Middle frontal gyrus (tissue), 1 donor: Measurements from ENCODE around the gene SEPTIN1.

ENCODE experiments used
- DNase-seq: peaks from one replicate; pipeline ENCODE4 v3.0.0-alpha.2; 2015; ENCODE audit warnings: low spot score; ENCODE audit errors: extremely low spot score

The SEPTIN1 gene, protein sequence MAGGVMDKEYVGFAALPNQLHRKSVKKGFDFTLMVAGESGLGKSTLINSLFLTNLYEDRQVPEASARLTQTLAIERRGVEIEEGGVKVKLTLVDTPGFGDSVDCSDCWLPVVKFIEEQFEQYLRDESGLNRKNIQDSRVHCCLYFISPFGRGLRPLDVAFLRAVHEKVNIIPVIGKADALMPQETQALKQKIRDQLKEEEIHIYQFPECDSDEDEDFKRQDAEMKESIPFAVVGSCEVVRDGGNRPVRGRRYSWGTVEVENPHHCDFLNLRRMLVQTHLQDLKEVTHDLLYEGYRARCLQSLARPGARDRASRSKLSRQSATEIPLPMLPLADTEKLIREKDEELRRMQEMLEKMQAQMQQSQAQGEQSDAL

DNA sequence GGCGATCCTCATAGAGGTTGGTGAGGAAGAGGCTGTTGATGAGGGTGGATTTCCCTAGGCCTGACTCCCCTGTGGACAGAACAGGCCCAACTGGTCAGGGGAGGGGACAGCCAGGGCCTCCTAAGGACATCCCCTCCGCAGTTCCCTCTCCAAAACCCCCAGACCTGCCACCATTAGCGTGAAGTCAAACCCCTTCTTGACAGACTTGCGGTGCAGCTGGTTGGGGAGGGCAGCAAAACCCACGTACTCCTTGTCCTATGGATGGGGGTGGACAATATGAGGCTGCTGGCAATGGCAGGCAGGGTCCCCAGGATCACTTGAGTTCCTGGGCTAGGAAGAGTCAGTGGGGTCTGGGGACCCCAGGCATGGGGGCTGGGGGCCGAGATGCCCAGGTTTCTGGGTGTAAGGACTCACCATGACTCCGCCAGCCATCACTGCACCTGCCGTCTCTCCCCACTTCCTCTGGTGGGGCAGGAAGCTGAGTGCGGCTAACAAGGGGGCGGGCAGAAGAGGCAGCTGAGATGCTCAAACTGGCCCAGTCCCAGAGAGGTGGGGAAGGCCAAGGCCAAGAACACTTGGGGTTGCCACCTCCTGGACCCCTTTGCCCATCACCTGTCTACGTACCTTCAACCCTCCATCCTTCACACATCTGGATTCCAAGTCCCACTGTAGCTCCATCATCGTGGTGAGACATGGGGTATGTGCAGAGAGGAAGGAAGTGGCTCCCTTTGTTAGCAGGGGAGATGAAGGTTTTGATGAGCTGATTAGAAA is at the start of gene SEPTIN1:
Gene SEPTIN1, minus strand, starts transcription at position 451 of the 771 bp plus-strand sequence. Its CDS starts 19 bp downstream, at position 432.
- DNase-seq = no peak

DNA sequence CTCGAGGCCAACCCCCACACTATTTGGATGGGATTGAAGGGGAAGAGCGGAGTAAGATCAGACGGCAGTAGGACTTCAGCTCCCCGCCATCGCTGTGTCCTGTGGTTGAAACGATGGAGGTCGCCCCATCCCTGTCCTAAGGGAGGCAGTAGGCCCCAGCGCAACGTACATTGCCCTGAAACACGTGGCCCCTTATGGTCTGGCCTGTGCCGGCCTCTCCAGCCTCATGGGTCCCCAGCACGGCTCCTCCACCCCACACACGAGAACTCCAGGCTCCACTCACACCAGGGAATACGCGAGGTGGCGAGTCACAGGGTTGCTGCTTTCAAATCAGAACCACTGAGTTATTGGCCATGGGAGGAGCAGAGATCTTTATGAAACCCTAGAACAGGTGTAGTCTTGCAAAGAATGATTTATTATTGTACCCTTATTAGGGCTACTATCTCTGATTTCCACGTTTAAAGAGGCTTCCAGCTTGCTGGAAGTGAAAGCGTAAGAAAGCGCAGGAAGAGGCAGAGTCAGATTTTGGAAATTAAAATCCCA is 48.1 kb upstream of the SEPTIN1 start:
- DNase-seq = no peak

DNA sequence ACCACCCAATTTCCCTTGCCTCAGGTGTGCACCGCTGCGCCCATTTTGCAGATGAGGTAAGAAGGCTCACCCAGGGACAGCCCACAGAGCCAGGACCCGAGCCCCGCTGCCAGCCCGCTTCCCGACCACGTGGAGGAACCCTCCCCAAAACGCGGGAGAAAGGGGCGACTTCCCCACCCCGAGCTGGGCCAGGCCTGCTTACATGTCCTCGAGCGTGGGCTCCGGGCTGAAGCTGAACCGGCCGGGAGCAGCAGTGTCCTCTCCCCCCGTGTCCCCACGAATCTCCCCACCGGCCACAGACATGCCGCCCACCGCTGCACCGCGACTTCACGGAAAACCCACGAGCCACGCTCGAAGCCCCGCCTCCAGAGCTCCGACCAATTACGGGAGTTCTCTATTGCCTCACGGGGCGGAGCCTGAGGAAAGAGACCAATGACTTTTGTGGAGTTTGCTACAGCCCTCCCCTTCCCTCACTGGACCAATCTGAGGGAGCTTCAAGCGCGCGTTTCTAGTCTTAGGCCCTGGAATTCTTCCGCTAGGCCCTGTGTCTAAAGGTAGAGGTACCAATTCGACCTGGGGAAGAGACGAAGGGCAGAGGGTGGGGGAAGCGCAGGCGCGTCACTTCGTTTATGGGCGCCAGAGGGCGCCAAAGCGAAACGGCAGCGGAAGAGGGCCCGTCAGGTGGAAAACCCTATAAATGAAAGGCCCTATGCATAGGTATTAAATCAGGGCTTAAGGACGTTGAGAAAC is 47.5 kb upstream of the SEPTIN1 start, which contains the start of gene DCTPP1:
Gene DCTPP1, minus strand, starts transcription at position 353 of the 750 bp plus-strand sequence. Its CDS starts 50 bp downstream, at position 303.
- DNase-seq = peak; percentile 94

DNA sequence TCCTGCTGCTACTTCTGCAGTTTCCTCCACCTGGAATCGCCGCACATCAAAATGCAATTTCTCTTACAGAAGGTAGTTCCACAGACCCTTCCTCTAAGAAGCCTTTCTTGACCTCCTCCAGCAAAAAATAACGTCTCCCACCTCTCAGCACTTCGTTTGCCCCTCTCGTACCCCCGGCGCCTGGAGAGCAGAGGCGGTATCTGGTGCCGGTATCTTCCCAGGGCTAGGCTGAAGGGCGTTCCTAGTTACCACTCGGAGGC is 47.0 kb upstream of the SEPTIN1 start:
- DNase-seq = no peak

DNA sequence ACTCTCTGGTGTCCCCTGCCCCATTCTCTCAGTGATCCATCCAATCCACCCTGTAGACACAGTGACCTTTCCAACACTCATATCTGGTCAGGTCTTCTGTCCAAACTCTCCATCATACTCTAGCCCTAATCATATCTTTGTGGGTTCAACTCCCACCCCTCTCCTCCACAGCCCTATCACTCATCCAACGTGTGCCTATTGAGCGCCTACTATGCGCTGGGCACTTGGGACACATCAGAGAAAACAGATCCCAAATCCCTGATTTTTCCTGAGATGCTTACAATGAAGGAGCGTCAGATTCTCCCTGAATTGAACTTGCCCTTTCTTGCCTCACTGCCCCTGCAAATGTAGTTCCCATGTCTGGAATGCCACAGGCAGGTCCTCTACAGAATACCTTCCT is 45.7 kb upstream of the SEPTIN1 start:
- no peak for DNase-seq

DNA sequence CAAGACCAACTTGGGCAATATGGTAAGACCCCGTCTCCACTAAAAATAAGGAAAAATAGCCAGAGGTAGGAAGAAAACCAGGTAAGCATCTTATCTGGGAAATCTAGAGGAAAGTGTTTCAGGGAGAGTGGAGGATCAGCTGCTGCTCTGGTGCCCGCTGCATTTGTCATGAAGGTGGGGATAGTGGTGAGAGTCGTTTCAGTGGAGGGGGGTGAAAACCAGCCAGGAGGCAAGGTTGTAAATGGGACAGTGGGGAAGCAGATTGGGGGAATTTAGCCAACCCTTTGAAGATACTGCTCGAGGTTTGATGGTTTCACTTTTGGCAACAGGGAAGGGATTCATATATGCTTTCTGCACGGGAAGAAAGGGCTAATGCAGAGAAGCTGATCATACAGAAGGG is 38.6 kb upstream of the SEPTIN1 start:
- DNase-seq = no peak

DNA sequence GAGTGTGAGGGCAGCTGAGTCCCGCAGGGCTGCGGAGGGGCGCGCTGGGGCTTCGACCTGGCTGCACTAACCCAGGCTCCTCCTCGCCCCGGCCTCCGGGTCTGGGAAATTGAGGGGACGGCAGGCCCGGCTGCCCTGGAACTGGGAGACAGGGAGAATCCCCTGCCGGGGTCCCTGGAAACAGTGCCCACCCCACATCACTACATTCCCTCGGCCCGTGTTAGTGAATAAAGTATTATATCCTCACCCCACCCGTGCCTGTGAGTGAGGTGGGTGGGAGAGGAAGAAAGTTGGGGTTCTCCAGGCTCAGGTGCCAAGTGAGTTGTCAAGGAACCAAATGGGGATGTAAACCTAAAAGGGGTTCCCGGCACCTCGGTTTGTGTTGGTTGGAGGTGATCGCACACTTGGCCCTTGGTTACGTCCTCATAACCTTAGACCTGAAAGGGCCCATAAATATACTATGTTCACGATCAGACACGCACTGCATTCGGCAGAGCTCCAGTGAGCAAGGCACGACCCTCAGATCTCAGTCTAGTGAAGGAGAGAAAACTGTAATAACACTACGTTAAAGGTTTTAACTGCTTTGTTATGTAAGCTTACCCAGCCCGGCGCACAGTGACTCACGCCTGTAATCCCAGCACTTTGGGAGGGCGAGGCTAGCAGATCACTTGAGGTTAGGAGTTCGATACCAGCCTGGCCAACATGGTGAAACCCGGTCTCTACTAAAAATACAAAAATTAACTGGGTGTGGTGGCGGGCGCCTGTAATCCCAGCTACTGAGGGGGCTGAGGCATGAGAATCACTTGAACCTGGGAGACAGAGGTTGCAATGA is 36.2 kb upstream of the SEPTIN1 start:
- no peak for DNase-seq

DNA sequence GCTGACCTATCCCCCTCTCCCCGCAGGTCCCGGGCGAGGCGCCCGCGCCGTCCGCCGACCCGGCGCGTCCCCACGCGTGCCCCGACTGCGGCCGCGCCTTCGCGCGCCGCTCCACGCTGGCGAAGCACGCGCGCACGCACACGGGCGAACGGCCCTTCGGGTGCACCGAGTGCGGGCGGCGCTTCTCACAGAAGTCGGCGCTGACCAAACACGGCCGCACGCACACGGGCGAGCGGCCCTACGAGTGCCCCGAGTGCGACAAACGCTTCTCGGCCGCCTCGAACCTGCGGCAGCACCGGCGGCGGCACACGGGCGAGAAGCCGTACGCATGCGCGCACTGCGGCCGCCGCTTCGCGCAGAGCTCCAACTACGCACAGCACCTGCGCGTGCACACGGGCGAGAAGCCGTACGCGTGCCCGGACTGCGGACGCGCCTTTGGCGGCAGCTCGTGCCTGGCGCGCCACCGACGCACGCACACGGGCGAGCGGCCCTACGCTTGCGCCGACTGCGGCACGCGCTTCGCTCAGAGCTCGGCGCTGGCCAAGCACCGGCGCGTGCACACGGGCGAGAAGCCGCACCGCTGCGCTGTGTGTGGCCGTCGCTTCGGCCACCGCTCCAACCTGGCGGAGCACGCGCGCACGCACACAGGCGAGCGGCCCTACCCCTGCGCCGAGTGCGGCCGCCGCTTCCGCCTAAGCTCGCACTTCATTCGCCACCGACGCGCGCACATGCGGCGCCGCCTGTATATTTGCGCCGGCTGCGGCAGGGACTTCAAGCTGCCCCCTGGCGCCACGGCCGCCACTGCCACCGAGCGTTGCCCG is 35.4 kb upstream of the SEPTIN1 start:
- peak; percentile 90 for DNase-seq

DNA sequence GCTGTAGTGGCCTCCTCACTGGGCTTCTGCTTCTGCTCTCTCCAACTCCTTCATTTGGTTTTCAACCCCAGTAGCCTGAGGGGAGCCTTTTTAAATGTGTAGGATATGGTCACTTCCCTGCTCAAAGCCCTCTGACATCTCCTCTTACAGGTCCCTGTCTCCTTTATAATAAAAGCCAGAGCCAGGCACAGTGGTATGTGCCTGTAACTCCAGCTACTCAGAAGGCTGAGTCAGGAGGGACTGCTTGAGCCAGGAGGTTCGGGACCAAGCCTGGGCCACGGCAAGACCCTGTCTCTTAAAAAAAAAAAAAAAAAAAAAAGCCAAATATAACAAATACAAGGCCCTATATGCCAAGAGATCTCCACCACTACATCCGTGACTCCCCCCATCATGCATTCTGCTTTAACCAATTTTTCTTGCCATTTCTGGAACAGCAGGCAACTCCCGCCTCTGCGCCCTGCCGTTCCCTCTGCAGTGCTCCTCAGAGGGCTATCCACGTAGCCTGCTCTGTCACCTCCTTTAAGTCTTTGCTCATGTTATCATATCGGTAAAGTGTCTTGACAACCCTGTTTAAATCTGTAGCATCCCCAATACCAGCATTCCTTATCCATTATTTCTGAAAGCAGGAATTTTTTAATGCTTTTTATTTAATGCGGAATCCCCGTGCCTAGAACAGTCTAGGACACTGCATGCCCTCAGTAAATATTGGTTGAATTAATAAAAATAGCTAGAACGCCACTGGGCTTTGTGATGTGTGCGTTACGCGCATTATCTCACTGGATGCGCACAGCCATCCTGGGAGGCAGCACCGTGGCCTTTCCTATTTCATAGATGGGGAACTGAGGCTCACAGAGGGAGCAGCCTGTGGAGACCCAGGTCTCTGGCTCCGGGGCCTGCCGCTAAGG is 34.5 kb upstream of the SEPTIN1 start:
- DNase-seq = no peak

DNA sequence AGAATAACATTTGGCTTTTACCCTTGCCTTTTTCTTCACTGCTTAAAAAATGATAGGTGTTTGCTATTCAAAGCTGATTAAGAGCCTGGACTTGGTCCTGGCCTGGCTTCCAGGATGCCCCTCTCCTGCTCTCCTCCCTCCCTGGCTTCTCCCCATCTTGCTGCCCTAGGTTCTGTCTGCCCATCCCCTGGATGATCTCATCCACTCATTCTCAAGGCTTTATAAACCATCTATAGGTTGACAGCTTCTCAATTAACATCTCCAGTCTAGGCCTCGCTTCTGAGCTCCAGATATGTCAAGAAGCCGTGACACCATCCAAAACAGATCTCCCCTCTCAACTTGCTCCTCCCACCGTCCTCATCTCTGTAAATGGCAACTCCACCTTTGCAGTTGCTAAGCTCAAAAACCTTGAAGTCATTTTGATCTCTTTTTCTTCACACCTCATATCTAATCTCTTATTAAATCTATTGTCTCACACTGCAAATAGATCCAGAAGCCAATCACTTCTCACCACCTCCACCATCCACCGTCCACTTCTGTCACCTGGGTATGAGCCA is 33.8 kb upstream of the SEPTIN1 start:
- no peak for DNase-seq

DNA sequence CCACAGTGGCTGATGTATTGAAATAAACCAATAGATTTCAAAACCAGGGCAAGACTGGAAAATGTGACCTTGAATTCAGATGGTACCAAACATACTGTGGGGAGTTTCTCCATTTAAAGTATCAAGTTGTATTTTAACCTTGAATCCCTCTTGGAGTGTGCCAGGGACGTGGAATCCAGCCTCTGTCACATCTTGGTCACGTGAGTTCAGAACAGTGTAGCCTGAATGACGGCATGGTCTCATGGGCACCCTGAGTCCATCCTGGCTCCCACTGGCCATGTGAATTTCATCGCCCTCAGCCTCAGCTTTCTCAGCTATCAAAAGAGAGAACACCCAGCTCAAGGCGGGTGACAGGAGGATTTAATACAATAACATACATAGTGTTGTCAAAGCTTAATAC is 31.8 kb upstream of the SEPTIN1 start:
- no peak for DNase-seq

DNA sequence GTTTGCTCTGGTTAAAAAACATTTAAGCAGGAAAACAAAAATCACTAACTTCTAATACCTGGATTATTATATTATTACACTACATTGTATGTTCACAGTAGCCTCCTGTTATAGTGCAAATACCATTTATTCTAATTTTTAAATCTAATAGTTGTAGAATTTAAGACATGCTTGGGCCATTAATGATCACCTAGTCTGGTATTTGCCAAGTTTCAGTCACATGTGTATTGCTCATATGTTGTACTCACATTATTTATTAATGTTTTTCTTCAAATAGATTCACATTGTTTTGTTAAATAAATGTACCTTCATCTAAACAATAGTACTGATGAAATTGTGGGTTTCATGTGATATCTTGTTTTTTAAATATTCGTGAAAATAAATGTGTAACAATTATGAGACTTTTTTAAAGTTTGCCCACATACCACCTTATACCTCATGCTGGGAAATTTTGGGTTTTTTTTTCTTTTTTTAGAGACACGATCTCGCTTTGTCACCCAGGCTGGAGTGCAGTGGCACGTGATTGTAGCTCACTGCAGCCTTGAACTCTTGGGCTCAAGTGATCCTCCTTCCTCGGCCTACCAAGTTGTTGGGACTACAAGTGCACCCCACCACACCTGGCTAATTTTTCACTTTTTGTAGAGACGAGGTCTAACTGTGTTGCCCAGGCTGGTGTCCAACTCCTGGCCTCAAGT is 30.9 kb upstream of the SEPTIN1 start:
- DNase-seq = no peak

DNA sequence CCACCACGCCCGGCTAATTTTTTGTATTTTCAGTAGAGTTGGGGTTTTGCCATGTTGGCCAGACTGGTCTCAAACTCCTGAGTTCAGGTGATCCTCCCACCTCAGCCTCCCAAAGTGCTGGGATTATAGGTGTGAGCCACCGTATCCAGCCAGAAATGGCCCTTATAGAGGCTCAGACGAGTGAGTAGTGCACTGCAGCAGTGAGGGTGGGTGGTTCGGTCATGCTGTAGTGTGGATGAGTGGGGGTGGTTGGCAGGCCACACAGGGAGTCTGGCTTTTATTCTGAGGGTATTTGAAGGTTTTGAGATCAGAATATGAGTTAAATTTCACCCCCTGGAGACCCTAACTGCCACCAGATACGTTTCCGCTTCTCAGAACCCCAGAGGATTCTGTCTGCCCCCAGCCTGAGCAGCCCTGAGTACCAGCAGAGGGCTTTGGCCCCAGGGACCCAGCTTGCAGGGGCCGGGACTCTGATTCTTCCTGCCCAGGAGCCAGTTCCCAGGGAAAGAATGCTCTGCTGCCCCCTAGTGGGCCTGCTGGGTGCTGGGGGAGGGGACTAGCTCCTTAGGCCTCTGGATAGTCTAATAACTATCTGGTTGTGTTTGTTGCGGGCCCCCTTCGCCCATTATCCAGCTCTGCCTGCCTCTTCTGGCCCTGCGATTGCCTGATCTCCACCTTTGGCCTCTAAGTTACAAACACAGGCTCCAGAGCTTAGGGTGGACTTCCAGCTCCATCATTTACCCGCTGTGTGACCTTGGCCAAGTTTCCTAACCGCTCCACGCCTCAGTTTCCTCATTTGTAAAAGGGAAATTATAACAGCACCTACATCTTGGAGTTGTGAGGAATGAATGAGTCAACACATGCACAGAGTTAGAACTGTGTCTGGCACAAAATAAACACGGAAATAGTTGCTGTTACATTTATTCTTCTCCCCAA is 27.0 kb upstream of the SEPTIN1 start:
- peak; percentile 82 for DNase-seq

DNA sequence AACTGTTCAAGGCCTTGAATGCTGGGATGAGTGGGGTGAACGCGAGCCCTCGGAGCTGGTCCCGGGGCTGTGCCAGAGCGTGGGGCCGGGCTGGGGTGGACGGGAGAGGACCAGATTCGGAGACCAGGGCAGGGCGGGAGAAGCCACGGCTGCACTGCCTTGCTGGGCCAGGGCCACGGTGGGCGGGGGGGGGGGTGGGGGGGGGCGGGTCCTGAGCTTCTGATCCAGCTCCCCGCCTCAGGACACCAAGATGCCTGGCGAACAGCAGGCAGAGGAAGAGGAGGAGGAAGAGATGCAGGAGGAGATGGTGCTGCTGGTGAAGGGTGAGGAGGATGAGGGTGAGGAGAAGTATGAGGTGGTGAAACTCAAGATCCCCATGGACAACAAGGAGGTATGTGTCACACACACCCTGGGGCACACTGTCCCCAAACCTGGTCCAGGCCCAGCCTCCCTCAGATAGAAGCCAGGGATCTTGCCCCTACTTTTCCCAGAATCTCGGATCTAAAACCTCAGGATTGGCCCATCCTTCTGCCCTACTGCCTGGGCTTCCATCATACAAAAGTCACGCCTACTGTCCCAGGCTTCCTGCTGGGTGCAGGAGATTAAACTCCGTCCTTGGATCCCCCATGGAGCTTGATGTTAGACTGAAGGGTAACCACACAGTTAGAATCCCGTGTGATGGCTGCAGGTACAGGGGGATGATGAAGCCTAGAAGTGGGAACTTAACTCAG is 25.6 kb upstream of the SEPTIN1 start:
- no peak for DNase-seq

DNA sequence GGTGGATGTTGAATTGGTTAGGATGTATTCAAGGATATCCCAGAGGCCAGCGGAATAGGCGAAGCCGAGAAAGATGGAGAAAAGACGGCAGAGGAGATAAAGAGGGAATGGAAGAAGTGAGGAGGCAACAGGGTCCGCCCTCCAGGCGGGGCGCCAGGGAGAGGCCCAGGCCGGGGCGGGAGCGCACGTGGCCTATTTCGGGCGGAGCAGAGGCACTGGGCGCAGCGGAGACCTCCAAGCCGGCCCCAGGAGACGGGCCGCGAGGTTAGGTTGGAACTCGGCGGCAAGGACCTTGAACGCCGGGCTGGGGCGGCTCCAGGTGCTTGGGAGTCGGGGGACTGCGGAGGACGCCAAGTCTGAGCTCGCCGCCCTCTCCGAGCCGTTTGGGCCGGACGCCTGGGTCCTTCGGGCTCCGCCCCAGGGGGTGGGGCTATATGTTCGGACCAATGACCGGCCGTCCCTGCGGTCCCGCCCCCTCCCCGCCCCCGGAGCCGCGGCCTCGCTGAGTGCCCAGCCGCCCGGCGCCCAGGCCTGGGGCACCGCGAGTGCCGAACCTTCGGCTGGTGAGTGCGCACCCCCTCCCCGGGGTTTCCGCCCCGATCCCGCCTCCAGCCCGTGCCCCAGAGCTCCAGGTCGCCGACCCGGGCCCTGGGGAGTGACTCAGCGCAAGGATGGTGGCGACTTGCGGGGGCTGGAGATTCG is 24.9 kb upstream of the SEPTIN1 start, which contains the start of gene ZNF771:
Gene ZNF771, plus strand, starts transcription at position 505 of the 702 bp plus-strand sequence. CDS start 448 bp downstream, outside the sequence.
- DNase-seq = peak; percentile 69

DNA sequence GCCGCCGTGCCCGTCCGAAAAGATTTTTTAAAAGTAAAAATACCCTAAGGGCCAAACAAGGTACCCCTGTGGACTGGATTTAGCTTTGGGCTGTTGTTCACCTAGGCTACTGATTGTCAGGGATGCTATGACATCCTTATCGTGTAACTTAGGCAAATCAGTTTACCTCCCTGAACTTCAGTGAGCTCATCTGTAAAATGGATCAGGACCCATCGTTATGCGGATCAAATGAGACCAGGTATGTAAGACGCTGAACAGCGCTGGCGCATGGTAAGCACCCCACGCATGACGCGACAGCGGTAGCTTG is 24.4 kb upstream of the SEPTIN1 start:
- no peak for DNase-seq
